Endothelial cell of hepatic sinusoid (primary cell): ENCODE results near the gene SNTB2.
"Not testable (repeated sequence)": the region's sequence is repeated elsewhere in the genome, so short reads cannot be mapped to it uniquely, and the experiment has no call there.

Source experiments
- in situ Hi-C: cut with HindIII; loops from 2 replicates; pipeline ENCODE4 v1.10.0; 2017; ENCODE audit warnings: low sequenced_read_pairs

Gene SNTB2

DNA sequence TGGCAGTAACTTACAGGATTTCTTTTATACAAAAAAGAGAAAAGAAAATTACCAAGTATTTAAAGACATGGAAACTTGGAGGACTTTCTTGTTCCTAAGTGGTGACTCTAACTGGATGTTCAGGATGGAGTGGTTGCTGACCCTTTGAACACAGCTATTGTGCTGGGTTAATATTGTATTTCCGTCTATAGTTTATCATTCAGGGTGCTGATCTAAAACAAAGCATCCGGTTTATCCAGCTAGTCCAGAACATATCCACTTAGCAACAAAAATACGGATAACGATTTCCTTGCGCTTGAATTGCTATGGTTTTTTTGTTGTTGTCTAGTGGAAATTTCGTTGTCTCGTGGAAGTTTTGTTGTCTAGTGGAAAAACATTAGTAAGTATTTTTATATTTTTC, 38.2 kb downstream of the SNTB2 start:
- in situ Hi-C loops = loop anchor here (5.0 kb wide), 2 partner anchors 77 to 102 kb away; no protein-coding TSS in a partner anchor

DNA sequence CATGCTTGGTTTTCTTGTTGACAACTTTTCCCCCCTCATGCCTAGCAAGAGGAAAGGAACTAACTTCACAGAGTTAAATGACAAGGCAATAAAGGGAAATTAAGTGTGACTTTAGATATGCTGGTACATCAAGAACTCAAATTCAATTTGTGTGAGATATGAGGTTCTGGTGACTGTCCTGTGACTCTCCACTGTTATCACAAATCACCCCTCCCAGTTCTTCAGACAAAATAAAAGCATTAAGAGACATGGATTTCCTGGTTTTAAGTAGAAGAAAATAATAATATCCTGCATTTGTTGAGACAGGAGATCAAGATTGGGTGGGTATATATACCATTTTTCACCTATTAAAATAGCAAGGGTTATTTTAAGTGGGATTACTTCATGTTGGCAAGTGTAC, 46.2 kb downstream of the SNTB2 start:
- in situ Hi-C loops = no loop called here

DNA sequence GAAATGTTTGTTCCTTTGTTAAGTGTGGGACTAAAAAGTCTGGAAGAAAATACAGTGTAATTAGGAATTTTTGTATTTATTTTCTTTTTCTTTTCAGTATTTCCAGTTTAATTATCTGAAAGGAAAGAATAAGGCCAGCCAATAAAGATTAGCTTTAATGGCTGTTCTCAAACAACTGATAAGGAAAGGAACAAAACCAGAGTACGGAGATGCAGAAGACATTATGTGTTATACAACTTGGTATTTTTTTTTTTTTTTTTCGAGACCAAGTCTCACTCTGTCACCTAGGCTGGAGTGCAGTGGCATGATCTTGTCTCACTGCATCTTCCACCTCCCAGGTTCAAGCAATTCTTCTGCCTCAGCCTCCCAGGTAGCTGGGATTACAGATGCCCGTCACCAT, 47.5 kb downstream of the SNTB2 start:
- in situ Hi-C loops = no loop called here

GRCh38 chr16:69236319-69236718, 49.4 kb downstream of the SNTB2 start:
- in situ Hi-C loops = no loop called here

DNA sequence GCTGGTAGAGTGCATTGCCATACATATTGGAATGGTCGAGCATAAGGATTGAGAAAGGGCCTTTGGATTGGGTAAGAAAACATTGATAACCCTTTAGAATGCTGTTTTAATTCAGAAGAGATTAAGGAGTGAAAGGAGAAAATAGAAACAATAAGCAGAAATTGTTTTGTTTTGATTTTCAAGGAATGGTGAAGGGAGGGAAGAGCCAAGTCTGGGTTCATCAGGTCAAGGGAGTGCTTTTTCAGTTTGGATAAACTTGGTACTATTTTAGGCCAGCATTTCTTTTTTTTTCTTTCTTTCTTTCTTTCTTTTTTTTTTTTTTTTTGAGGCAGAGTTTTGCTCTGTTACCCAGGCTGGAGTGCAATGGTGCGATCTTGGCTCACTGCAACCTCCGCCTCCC, 50.3 kb downstream of the SNTB2 start:
- in situ Hi-C loops = no loop called here

DNA sequence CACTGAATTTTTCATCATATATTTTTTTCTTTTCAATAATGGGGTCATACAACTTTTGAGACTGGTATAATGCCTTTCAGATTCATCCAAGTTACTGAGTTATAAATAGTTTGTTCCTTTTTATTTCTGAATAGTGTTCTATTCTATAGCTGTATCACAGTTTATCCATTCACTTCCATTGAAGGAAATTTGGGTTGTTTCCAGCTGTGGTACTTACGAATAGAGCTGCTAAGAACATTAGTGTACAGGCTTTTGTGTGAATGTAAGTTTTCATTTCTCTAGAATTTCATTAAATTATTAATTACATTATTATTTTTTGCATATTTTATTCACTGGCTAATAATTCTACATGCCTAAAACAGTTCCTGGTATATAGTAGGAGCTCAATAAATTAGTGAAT, 52.9 kb downstream of the SNTB2 start:
- in situ Hi-C loops = loop anchor here (5.0 kb wide), 1 partner anchor 73 kb away; no protein-coding TSS in a partner anchor

GRCh38 chr16:69240331-69240730, 53.4 kb downstream of the SNTB2 start:
- in situ Hi-C loops = loop anchor here (5.0 kb wide), 1 partner anchor 73 kb away; no protein-coding TSS in a partner anchor

GRCh38 chr16:69241926-69242325, 55.0 kb downstream of the SNTB2 start:
- in situ Hi-C loops = loop anchor here (5.0 kb wide), 1 partner anchor 75 kb away; no protein-coding TSS in a partner anchor

- in situ Hi-C loops = loop anchor here (5.0 kb wide), 1 partner anchor 76 kb away; no protein-coding TSS in a partner anchor
Observed at GRCh38 chr16:69243479-69243878, 56.5 kb downstream of the SNTB2 start.

- in situ Hi-C loops = loop anchor here (5.0 kb wide), 1 partner anchor 77 kb away; no protein-coding TSS in a partner anchor
Observed at GRCh38 chr16:69244336-69244735, 57.4 kb downstream of the SNTB2 start.

- in situ Hi-C loops = no loop called here
Observed at GRCh38 chr16:69250081-69250480, 63.1 kb downstream of the SNTB2 start.

- in situ Hi-C loops = no loop called here
Observed at GRCh38 chr16:69253870-69254341, 66.9 kb downstream of the SNTB2 start.

GRCh38 chr16:69259428-69259764, 72.4 kb downstream of the SNTB2 start:
- in situ Hi-C loops = not testable (repeated sequence)

DNA sequence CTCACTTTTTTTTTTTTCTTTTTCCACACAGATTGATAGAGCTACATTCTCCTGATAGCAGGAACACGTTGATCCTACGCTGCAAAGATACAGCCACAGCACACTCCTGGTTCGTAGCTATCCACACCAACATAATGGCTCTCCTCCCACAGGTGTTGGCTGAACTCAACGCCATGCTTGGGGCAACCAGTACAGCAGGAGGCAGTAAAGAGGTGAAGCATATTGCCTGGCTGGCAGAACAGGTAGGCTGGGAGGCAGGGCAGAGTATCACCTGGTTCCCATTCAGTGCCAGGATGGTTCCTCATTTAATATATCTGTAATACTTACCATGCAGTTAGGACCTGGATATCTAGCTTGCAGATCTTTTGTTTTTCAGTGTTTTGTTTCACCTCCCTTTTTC, 73.1 kb downstream of the SNTB2 start:
- in situ Hi-C loops = no loop called here

DNA sequence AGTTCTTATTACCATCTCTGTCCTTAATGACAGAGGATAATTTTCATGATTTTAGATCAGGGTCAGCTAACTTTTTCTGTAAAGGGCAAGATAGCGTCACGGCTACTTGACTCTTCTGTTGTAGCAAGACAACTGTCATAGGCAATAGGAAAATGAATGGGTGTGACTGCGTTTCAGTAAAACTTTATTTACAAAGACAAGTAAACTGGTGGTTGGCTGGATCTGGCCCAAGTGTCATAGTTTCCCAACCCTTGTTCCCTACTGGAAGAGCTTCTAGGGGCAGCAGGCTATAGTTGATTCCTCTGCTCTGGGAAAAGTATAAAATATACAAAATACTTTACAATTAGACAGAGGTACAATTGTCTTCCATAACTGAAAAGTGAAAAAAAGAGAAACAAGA, 73.5 kb downstream of the SNTB2 start:
- in situ Hi-C loops = no loop called here

GRCh38 chr16:69266334-69267063, 79.5 kb downstream of the SNTB2 start:
- in situ Hi-C loops = no loop called here

- in situ Hi-C loops = no loop called here
Observed at GRCh38 chr16:69267633-69268032, 80.7 kb downstream of the SNTB2 start.

GRCh38 chr16:69270395-69270794, 83.4 kb downstream of the SNTB2 start:
- in situ Hi-C loops = no loop called here

- in situ Hi-C loops = no loop called here
Observed at GRCh38 chr16:69270831-69271230, 83.9 kb downstream of the SNTB2 start.

GRCh38 chr16:69273009-69273408, 86.0 kb downstream of the SNTB2 start:
- in situ Hi-C loops = no loop called here

DNA sequence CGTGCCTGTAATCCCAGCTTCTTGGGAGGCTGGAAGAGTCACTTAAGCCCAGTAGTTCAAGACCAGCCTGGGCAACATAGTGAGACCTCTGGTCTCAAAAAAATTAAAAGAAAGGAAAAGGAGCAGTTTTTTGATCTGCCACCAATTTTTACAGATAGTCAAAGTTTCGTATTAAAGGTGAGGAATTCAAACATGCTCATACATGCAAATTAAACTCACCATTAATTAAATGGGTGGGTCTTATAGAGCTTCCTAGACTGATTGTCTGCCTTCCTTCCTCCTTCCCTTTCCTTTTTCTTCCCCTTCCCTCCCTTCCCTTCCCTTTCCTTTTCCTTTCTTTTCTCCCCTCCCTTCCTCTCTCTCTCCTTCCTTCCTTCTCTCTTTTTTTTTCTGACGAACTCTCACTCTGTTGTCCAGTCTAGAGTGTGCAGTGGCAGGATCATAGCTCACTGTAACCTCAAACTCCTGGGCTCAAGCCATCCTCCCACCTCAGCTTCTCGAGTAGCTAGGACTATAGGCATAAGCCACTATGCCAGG, 87.8 kb downstream of the SNTB2 start:
- in situ Hi-C loops = no loop called here
